ENCODE results near the gene VRK3.

Gene VRK3

DNA sequence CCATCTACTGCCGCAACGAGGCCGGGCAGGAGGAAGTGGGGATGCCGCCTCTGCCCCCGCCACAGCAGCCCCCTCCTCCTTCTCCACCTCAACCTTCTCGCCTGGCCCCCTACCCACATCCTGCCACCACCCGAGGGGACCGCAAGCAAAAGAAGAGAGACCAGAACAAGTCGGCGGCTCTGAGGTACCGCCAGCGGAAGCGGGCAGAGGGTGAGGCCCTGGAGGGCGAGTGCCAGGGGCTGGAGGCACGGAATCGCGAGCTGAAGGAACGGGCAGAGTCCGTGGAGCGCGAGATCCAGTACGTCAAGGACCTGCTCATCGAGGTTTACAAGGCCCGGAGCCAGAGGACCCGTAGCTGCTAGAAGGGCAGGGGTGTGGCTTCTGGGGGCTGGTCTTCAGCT, 92.4 kb downstream of the VRK3 start:
- no peak overlapping the region for H3K4me3 ChIP-seq (ENCODE audit: low read depth, low read length)

DNA sequence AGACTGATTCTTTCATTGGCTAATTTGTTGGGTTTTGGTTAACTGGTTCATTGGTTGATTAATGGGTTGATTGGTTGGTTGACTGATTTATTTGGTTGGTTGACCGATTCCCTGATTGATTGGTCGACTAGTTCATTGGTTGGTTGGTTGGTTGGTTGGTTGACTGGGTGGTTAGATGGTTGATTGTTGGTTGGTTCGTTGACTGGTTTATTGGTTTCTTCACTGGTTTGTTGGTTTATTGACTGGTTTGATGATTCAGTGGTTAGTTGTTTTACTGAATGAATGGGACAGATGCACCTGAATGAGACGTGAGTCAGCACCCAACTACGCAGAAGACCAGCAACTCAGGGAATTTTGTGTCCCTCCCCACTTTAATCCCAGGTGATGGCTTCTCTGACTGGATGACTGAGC, 93.1 kb downstream of the VRK3 start:
- H3K4me3 ChIP-seq (ENCODE audit: low read depth, low read length) = no peak overlapping the region

DNA sequence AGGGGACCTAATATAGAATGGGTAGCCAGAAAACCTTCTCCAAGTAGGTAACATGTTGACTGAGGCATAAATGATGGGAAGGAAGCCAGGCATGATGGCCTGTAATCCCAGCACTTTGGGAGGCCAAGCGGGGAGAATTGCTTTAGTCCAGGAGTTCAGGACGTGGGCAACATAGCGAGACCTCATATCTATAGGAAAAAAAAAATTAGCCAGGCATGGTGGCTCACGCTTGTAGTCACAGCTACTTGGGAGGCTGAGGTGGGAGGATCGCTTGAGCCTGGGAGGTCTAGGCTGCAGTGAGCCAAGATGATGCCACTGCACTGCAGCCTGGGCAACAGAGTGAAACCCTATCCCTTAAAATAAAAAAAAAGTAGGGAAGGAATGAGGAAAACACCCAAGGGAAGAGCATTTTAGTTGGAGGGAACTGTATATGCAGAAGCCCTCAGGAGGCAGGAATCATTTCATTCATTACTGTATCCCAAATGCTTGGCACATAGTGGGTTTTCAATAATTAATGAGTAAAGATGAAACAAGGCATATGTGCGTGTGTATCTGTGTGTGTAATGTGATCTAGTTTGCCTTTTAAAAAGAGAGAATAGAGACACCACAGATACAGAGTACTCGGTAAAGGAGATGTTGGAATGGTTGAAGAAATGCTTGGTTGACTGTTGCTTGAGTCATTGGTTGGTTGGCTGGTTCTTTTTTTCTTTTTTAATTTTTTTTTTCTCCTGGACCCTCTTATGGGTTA, 93.7 kb downstream of the VRK3 start:
- H3K4me3 ChIP-seq (ENCODE audit: low read depth, low read length) = no peak overlapping the region

DNA sequence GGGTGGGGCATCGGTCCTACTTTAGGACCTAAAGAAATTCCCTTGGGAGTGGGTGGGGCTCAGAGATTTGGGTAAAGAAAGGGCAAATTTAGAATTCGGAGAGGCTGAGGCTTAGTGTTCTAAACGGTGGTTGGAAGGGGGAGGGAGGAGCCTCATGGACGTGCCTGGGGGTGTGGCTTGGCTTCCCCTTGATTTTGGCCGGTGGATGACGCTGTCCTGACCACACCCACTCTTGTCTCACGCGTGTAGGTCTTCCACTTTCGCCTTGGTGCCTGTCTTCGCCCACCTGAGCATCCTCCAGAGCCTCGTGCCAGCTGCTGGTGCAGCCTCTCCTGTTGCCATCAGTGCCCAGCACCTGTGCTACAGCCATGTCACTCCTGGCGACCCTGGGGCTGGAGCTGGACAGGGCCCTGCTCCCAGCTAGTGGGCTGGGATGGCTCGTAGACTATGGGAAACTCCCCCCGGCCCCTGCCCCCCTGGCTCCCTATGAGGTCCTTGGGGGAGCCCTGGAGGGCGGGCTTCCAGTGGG, 94.6 kb downstream of the VRK3 start:
- peak overlapping the region; percentile 42 for H3K4me3 ChIP-seq (ENCODE audit: low read depth, low read length)

DNA sequence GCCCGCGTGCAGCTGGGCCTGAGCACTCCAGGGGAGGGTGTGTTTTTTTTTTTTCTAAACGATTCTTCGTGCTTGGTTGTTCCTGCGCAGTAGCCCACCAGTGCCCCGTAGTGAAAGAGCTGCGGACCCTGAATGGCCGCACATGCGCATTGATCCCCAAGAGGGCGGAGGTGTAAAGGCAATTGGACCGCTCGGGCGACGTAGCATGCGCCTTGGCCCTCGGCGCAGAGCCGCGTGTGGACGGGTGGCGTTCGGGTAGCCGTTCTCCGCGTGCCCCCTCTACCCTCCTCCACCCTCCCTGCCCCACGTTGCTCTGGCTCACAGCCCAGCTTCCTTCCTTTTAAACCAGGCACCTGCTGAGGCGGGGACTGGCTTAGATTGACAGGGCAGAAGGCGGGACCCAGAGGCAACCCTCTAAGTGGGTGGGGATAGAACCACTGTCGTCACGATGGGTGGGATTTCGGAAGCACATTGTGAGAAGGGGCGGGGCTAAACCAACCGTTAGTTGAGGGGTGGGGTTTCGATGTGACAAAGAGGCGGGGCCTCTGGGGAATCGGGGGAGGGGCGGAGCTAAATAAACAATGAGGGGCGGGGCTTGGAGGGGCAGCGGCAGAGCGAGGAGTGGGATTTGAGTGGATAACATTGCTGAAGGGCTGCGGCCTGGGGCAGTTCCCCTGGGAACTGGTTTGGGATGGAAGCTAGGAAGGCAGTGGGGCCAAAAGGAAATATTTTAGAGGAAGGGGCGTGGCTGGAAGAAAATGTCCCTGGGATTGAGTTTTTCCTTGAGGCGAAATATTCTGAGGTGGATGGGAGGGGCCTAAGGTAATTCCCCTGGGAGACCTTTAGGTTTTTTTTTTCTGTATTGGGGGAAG, 95.3 kb downstream of the VRK3 start:
- peak overlapping the region; percentile 79 for H3K4me3 ChIP-seq (ENCODE audit: low read depth, low read length)

DNA sequence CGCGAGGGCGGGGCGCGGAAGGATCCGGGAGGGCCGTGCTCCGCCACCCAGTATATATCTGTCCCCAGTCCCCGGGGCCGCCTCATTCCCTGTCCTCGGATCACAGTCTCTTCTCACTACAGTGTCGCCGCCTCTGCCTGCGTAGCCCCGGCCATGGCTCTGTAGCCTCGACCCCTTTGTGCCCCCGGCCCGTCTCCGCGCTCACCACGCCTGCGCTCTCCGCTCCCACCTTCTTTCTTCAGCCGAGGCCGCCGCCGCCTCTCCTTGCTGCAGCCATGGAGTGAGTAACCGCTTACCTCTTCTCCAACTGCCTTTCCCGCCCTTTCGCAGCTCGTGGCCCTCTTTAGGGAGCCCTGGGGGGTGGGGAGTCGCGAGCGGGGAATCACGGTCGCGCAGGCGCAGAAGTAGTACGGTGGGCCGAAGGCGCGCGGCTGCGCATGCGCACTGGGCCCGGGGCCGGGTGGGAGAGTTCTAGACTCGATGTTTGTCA, 96.0 kb downstream of the VRK3 start, which contains the start of the genes ATF5 and NUP62:
ATF5 (plus strand) TSS at position 85 of the 490 bp plus-strand sequence. CDS start 1,646 bp downstream, outside the sequence.
NUP62 (minus strand) TSS at position 384 of the 490 bp plus-strand sequence. CDS start 19,697 bp downstream, outside the sequence.
- H3K4me3 ChIP-seq (ENCODE audit: low read depth, low read length) = peak within 1 kb of the TSS; percentile 79

DNA sequence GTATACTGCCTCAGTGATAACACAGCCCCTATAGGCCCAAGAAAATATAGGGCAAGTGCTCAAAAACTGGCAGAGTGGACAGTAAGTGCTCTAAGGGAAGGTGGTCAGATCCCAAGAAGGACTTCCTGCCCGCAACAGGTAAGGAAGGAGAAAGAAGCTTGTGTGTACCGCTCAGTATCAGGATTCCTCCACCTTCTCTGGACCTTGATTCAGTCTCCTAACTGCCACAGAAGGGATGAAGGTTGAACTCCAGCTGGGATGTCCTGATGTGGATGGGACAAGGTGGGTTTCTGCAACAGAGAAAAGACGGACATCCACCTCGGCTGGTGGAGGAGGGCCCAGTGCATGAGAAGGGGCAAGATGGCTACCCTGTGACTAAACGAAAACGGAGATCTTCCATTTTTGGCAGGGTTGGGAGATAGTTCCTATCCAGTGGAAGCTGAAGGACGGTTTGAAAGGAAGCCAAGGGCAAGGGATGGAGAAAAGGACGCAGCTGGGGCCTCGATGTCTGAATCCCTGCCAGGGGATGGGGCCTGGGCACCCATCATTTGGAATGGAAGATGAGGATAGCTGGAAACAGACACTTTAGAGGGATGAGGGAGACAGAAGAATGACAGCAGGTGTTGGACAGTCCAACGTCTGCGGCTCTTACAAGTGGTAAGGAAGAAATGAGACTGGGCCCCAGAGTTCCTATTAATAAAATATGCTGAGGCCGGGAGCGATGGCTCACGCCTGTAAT, 97.5 kb downstream of the VRK3 start:
- H3K4me3 ChIP-seq (ENCODE audit: low read depth, low read length) = no peak overlapping the region

DNA sequence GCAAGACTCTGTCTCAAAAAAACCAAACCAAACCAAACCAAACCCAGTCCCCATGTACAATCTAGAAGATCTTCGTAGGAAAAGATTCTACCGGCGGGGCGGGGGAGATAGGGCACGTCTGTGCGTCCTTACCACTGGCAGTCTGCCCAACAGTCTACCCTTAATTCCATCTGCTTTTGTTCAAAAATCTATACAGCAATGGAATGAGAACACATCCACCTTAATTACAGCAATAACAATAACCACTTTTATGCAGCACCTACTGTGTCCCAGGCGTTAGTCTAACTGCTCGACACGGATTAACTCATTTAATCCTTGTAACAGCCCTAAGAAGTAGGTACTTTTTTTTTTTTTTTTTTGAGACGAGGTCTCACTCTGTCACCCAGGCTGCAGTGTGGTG, 98.7 kb downstream of the VRK3 start:
- H3K4me3 ChIP-seq (ENCODE audit: low read depth, low read length) = no peak overlapping the region
